Measurements from ENCODE around the gene KANK4. TPM values are rescaled to one million over a fixed set of nuclear protein-coding genes. Genes with fewer than 3 reads are reported as not detected.

KANK4 gene
- total RNA-seq, 1 donor from 2014 or later, result 1.0 TPM

GRCh38 chr1:62317021-62317768 is 2.0 kb downstream of the KANK4 start:
- no peak for DNase-seq (ENCODE audit: low spot score, unreplicated experiment)
- Mint-ChIP-seq H3K4me3 (ENCODE audit: low read depth) (no peak overlapping the region), H3K27ac (no peak overlapping the region), H3K4me1 (ENCODE audit: low read depth) (no peaks in the 10 kb centered on the region), H3K27me3 (peaks cover 71% of the 10 kb centered on the region), H3K36me3 (ENCODE audit: insufficient read depth) (no peaks in the 10 kb centered on the region), H3K9me3 (ENCODE audit: low read depth) (no peaks in the 10 kb centered on the region)
- no peak for TF ChIP-seq CTCF (IDR thresholded peaks at IDR 0.05; ENCODE audit: unreplicated experiment)

- H3K27me3 Mint-ChIP-seq, result peaks cover 68% of the 10 kb centered on the region
- no peaks in the 10 kb centered on the region for H3K4me1 Mint-ChIP-seq (ENCODE audit: low read depth)
- no peaks in the 10 kb centered on the region for H3K9me3 Mint-ChIP-seq (ENCODE audit: low read depth)
- no peaks in the 10 kb centered on the region for H3K36me3 Mint-ChIP-seq (ENCODE audit: insufficient read depth)
- no peak for DNase-seq (ENCODE audit: low spot score, unreplicated experiment)
- no peak overlapping the region for H3K4me3 Mint-ChIP-seq (ENCODE audit: low read depth)
- H3K27ac Mint-ChIP-seq, result no peak overlapping the region
- TF ChIP-seq CTCF (IDR thresholded peaks at IDR 0.05; ENCODE audit: unreplicated experiment), result no peak
These were observed 3.1 kb downstream of the KANK4 start for GRCh38 chr1:62316135-62316534.

GRCh38 chr1:62315387-62315786 is 3.8 kb downstream of the KANK4 start:
- H3K27me3 Mint-ChIP-seq, result peaks cover 64% of the 10 kb centered on the region
- no peak for TF ChIP-seq CTCF (IDR thresholded peaks at IDR 0.05; ENCODE audit: unreplicated experiment)
- no peak for DNase-seq (ENCODE audit: low spot score, unreplicated experiment)
- H3K4me1 Mint-ChIP-seq (ENCODE audit: low read depth), result no peaks in the 10 kb centered on the region
- H3K4me3 Mint-ChIP-seq (ENCODE audit: low read depth), result no peak overlapping the region
- no peaks in the 10 kb centered on the region for H3K36me3 Mint-ChIP-seq (ENCODE audit: insufficient read depth)
- H3K9me3 Mint-ChIP-seq (ENCODE audit: low read depth), result no peaks in the 10 kb centered on the region
- no peak overlapping the region for H3K27ac Mint-ChIP-seq

GRCh38 chr1:62314454-62315350 is 4.5 kb downstream of the KANK4 start:
- TF ChIP-seq CTCF (IDR thresholded peaks at IDR 0.05; ENCODE audit: unreplicated experiment), result no peak
- Mint-ChIP-seq H3K4me1 (ENCODE audit: low read depth) (no peaks in the 10 kb centered on the region), H3K27ac (no peak overlapping the region), H3K9me3 (ENCODE audit: low read depth) (no peaks in the 10 kb centered on the region), H3K36me3 (ENCODE audit: insufficient read depth) (no peaks in the 10 kb centered on the region), H3K4me3 (ENCODE audit: low read depth) (no peak overlapping the region), H3K27me3 (peaks cover 64% of the 10 kb centered on the region)
- no peak for DNase-seq (ENCODE audit: low spot score, unreplicated experiment)

- H3K27me3 Mint-ChIP-seq, result peaks cover 58% of the 10 kb centered on the region
- H3K36me3 Mint-ChIP-seq (ENCODE audit: insufficient read depth), result no peaks in the 10 kb centered on the region
- H3K4me3 Mint-ChIP-seq (ENCODE audit: low read depth), result no peak overlapping the region
- H3K4me1 Mint-ChIP-seq (ENCODE audit: low read depth), result no peaks in the 10 kb centered on the region
- H3K9me3 Mint-ChIP-seq (ENCODE audit: low read depth), result no peaks in the 10 kb centered on the region
- H3K27ac Mint-ChIP-seq, result no peak overlapping the region
- no peak for DNase-seq (ENCODE audit: low spot score, unreplicated experiment)
- TF ChIP-seq CTCF (IDR thresholded peaks at IDR 0.05; ENCODE audit: unreplicated experiment), result no peak
These were observed 6.5 kb downstream of the KANK4 start for GRCh38 chr1:62312698-62313097.

Data from progenitor cell of endocrine pancreas (in vitro differentiated cells).